HEK293T (cell line): Measurements from ENCODE around the gene GAGE12J.

ENCODE experiments used
- CTCF ChIA-PET: fragments of 350-600 bp; formaldehyde crosslinking; extraction: SDS; loops from one replicate; lab custom pipeline; 2021; ENCODE audit warnings: antibody characterized with exemption, inconsistent platforms; lab: Yijun Ruan, JAX
- POLR2A ChIA-PET: fragments of 350-600 bp; formaldehyde crosslinking; extraction: SDS; loops from one replicate; lab custom pipeline; 2020; ENCODE audit warnings: antibody characterized with exemption, inconsistent platforms; lab: Yijun Ruan, JAX
- DNase-seq: peaks from one replicate; pipeline ENCODE4 v3.0.0; 2012; ENCODE audit warnings: mixed read lengths; ENCODE audit errors: extremely low spot score
- ARNT ChIP-seq: fragments of 450-650 bp; IDR thresholded peaks from 2 replicates; pipeline ENCODE4 v1.6.1; 2017; ENCODE audit warnings: mild to moderate bottlenecking
- BHLHE40 ChIP-seq: fragments of 450-650 bp; IDR thresholded peaks from 2 replicates; pipeline ENCODE4 v1.6.1; 2016; ENCODE audit warnings: mild to moderate bottlenecking, moderate library complexity, borderline replicate concordance
- CTBP1 ChIP-seq: fragments of 450-650 bp; IDR thresholded peaks from 2 replicates; pipeline ENCODE4 v1.6.1; 2016; ENCODE audit warnings: borderline replicate concordance
- ELF4 ChIP-seq: fragments of 450-650 bp; IDR thresholded peaks from 2 replicates; pipeline ENCODE4 v1.6.1; 2017; ENCODE audit warnings: antibody characterized with exemption
- FOXA1 ChIP-seq: fragments of 450-650 bp; IDR thresholded peaks from 2 replicates; pipeline ENCODE4 v1.6.1; 2016; ENCODE audit warnings: mild to moderate bottlenecking
- FOXK2 ChIP-seq: fragments of 450-650 bp; IDR thresholded peaks from 2 replicates; pipeline ENCODE4 v1.6.1; 2016; ENCODE audit warnings: mild to moderate bottlenecking
- FOXM1 ChIP-seq: fragments of 450-650 bp; IDR thresholded peaks from 2 replicates; pipeline ENCODE4 v1.6.1; 2017; ENCODE audit warnings: mild to moderate bottlenecking, borderline replicate concordance
- HDGF ChIP-seq: fragments of 450-650 bp; IDR thresholded peaks from 2 replicates; pipeline ENCODE4 v1.6.1; 2017; ENCODE audit warnings: antibody characterized with exemption, borderline replicate concordance
- L3MBTL2 ChIP-seq: fragments of 450-650 bp; conservative IDR thresholded peaks from 2 replicates; pipeline ENCODE4 v1.6.1; 2016; ENCODE audit warnings: mild to moderate bottlenecking
- LEF1 ChIP-seq: fragments of 450-650 bp; IDR thresholded peaks from 2 replicates; pipeline ENCODE4 v1.6.1; 2017; ENCODE audit warnings: mild to moderate bottlenecking, borderline replicate concordance
- NFRKB ChIP-seq: fragments of 450-650 bp; IDR thresholded peaks from 2 replicates; pipeline ENCODE4 v1.6.1; 2016; ENCODE audit warnings: mild to moderate bottlenecking, moderate library complexity
- PKNOX1 ChIP-seq: fragments of 450-650 bp; IDR thresholded peaks from 2 replicates; pipeline ENCODE4 v1.6.1; 2016
- SP1 ChIP-seq: fragments of 450-650 bp; IDR thresholded peaks from 2 replicates; pipeline ENCODE4 v1.6.1; 2017
- SUZ12 ChIP-seq: fragments of 450-650 bp; IDR thresholded peaks from 2 replicates; pipeline ENCODE4 v1.6.1; 2016; ENCODE audit warnings: mild to moderate bottlenecking
- TARDBP ChIP-seq: fragments of 450-650 bp; IDR thresholded peaks from 2 replicates; pipeline ENCODE4 v1.6.1; 2016
- ZNF384 ChIP-seq: fragments of 450-650 bp; IDR thresholded peaks from 2 replicates; pipeline ENCODE4 v1.6.1; 2016

Gene GAGE12J

GRCh38 chrX:49278081-49278480 lies 43.8 kb upstream of the GAGE12J start:
- no peak for DNase-seq
- no peak for TF ChIP-seq PKNOX1
- TF ChIP-seq HDGF, result no peak
- TF ChIP-seq FOXM1, result no peak
- TF ChIP-seq SUZ12, result no peak
- no peak for TF ChIP-seq TARDBP
- no peak for TF ChIP-seq ZNF384
- no peak for TF ChIP-seq FOXA1
- TF ChIP-seq LEF1, result no peak
- TF ChIP-seq BHLHE40, result no peak
- no peak for TF ChIP-seq NFRKB
- TF ChIP-seq CTBP1, result no peak
- no peak for TF ChIP-seq ARNT
- TF ChIP-seq ELF4, result no peak
- TF ChIP-seq FOXK2, result no peak
- no peak for TF ChIP-seq L3MBTL2
- no peak for TF ChIP-seq SP1
- POLR2A ChIA-PET, result no interaction called here
- CTCF ChIA-PET, result no interaction called here

GRCh38 chrX:49282647-49283011 lies 39.2 kb upstream of the GAGE12J start:
- ChIA-PET CTCF (no interaction called here), POLR2A (interaction anchor here (0.6 kb wide), 1 partner anchor 12 kb away, joined by 3 read pairs; no protein-coding TSS in a partner anchor)
- DNase-seq, result peak; percentile 57
- TF ChIP-seq FOXA1, result no peak
- no peak for TF ChIP-seq HDGF
- TF ChIP-seq FOXM1, result no peak
- no peak for TF ChIP-seq BHLHE40
- TF ChIP-seq ARNT, result no peak
- TF ChIP-seq TARDBP, result no peak
- TF ChIP-seq CTBP1, result no peak
- no peak for TF ChIP-seq L3MBTL2
- TF ChIP-seq FOXK2, result no peak
- TF ChIP-seq SP1, result no peak
- no peak for TF ChIP-seq LEF1
- no peak for TF ChIP-seq ELF4

- ChIA-PET CTCF (no interaction called here), POLR2A (interaction anchor here (0.7 kb wide), 1 partner anchor 92 kb away, joined by 3 read pairs; no protein-coding TSS in a partner anchor)
- TF ChIP-seq TARDBP (0 out of 2 replicates have a peak, but pooled peaks have one; percentile 10), SUZ12 (no peak)
- DNase-seq, result no peak
Observed at GRCh38 chrX:49284212-49284611, 37.6 kb upstream of the GAGE12J start.

GRCh38 chrX:49286136-49286535 lies 35.7 kb upstream of the GAGE12J start:
- POLR2A ChIA-PET, result no interaction called here
- no peak for TF ChIP-seq L3MBTL2
- no peak for TF ChIP-seq CTBP1
- TF ChIP-seq NFRKB, result no peak
- TF ChIP-seq FOXA1, result no peak
- no peak for TF ChIP-seq TARDBP
- no peak for TF ChIP-seq SUZ12
- no peak for TF ChIP-seq ELF4
- TF ChIP-seq LEF1, result no peak
- no peak for TF ChIP-seq ZNF384
- no peak for TF ChIP-seq PKNOX1
- no peak for TF ChIP-seq HDGF
- TF ChIP-seq BHLHE40, result no peak
- no peak for TF ChIP-seq FOXM1
- DNase-seq, result no peak
- CTCF ChIA-PET, result no interaction called here

- ChIA-PET POLR2A (interaction anchor here (0.9 kb wide), 1 partner anchor 96 kb away, joined by 3 read pairs; no protein-coding TSS in a partner anchor), CTCF (no interaction called here)
- TF ChIP-seq LEF1, result no peak
- no peak for TF ChIP-seq BHLHE40
- no peak for TF ChIP-seq ZNF384
- TF ChIP-seq SUZ12, result no peak
- TF ChIP-seq TARDBP, result no peak
- TF ChIP-seq ARNT, result no peak
- TF ChIP-seq PKNOX1, result no peak
- no peak for TF ChIP-seq ELF4
- TF ChIP-seq CTBP1, result no peak
- TF ChIP-seq NFRKB, result no peak
- TF ChIP-seq FOXK2, result no peak
- no peak for TF ChIP-seq HDGF
- TF ChIP-seq FOXM1, result no peak
- no peak for TF ChIP-seq L3MBTL2
- TF ChIP-seq SP1, result no peak
- no peak for TF ChIP-seq FOXA1
- DNase-seq, result no peak
Observed at GRCh38 chrX:49286581-49286980, 35.3 kb upstream of the GAGE12J start.

GRCh38 chrX:49287665-49288064 lies 34.2 kb upstream of the GAGE12J start:
- no peak for DNase-seq
- no peak for TF ChIP-seq PKNOX1
- no peak for TF ChIP-seq HDGF
- no peak for TF ChIP-seq FOXM1
- no peak for TF ChIP-seq SUZ12
- TF ChIP-seq LEF1, result no peak
- no peak for TF ChIP-seq NFRKB
- TF ChIP-seq TARDBP, result no peak
- TF ChIP-seq FOXA1, result no peak
- no peak for TF ChIP-seq SP1
- no peak for TF ChIP-seq ZNF384
- TF ChIP-seq ARNT, result no peak
- POLR2A ChIA-PET, result no interaction called here
- CTCF ChIA-PET, result interaction anchor here (0.6 kb wide), 1 partner anchor 222 kb away, joined by 3 read pairs; no protein-coding TSS in a partner anchor
